ENCODE data around the gene SLC66A3.

The SLC66A3 gene

GRCh38 chr2:11140492-11140891, 14.8 kb upstream of the SLC66A3 start:
- DNase-seq = no peak

- DNase-seq = no peak
Measured at GRCh38 chr2:11141319-11141718, 13.9 kb upstream of the SLC66A3 start.

GRCh38 chr2:11142330-11142729, 12.9 kb upstream of the SLC66A3 start:
- DNase-seq = no peak

- no peak for DNase-seq
Measured at GRCh38 chr2:11142987-11143386, 12.3 kb upstream of the SLC66A3 start.

- no peak for DNase-seq
Measured at GRCh38 chr2:11144077-11144737, 11.1 kb upstream of the SLC66A3 start.

- no peak for DNase-seq
Measured at GRCh38 chr2:11144738-11145079, 10.6 kb upstream of the SLC66A3 start.

- peak; percentile 22 for DNase-seq
Measured at GRCh38 chr2:11145350-11145749, 9.9 kb upstream of the SLC66A3 start.

- DNase-seq = no peak
Measured at GRCh38 chr2:11146076-11146475, 9.2 kb upstream of the SLC66A3 start.

- no peak for DNase-seq
Measured at GRCh38 chr2:11147263-11147662, 8.0 kb upstream of the SLC66A3 start.

GRCh38 chr2:11152591-11152990, 2.7 kb upstream of the SLC66A3 start:
- DNase-seq = no peak

GRCh38 chr2:11154016-11154922, 998 bp upstream of the SLC66A3 start:
- no peak for DNase-seq

GRCh38 chr2:11154923-11155380, 315 bp upstream of the SLC66A3 start:
- peak; percentile 98 for DNase-seq

GRCh38 chr2:11156396-11157075, 1.3 kb downstream of the SLC66A3 start:
- DNase-seq = no peak

- no peak for DNase-seq
Measured at GRCh38 chr2:11157296-11157695, 2.0 kb downstream of the SLC66A3 start.

- no peak for DNase-seq
Measured at GRCh38 chr2:11157731-11158130, 2.5 kb downstream of the SLC66A3 start.

GRCh38 chr2:11158916-11159573, 3.8 kb downstream of the SLC66A3 start:
- no peak for DNase-seq

GRCh38 chr2:11159574-11160170, 4.4 kb downstream of the SLC66A3 start:
- no peak for DNase-seq

- DNase-seq = no peak
Measured at GRCh38 chr2:11160256-11160655, 5.0 kb downstream of the SLC66A3 start.

GRCh38 chr2:11160731-11161455, 5.6 kb downstream of the SLC66A3 start:
- no peak for DNase-seq

- DNase-seq = no peak
Measured at GRCh38 chr2:11161747-11162146, 6.5 kb downstream of the SLC66A3 start.

- DNase-seq = no peak
Measured at GRCh38 chr2:11163439-11164317, 8.4 kb downstream of the SLC66A3 start.
